NT2/D1 (cell line): ENCODE data around the gene ADIPOR1.

Source experiments
- SUZ12 ChIP-seq: IDR thresholded peaks from 2 replicates; pipeline ENCODE4 v1.6.1; 2011; ENCODE audit not compliant: insufficient read length, insufficient read depth; ENCODE audit errors: extremely low read depth
- ZNF274 ChIP-seq: IDR thresholded peaks from 2 replicates; pipeline ENCODE4 v1.6.1; 2011; ENCODE audit warnings: mild to moderate bottlenecking, low read depth, low read length

GRCh38 chr1:202892501-202892900 is 65.6 kb downstream of the ADIPOR1 start:
- no peak for TF ChIP-seq SUZ12
- no peak for TF ChIP-seq ZNF274
